GM18511 (cell line): ENCODE measurements around the gene RBBP4.
"Not testable (repeated sequence)": the region's sequence is repeated elsewhere in the genome, so short reads cannot be mapped to it uniquely, and the experiment has no call there.

ENCODE experiments used
- ATAC-seq: cut with Tn5 transposase; IDR thresholded peaks from one replicate; pipeline ENCODE4 v1.9.1; 2021; ENCODE audit warnings: mild to moderate bottlenecking, moderate library complexity; ENCODE audit not compliant: unreplicated experiment

The RBBP4 gene

DNA sequence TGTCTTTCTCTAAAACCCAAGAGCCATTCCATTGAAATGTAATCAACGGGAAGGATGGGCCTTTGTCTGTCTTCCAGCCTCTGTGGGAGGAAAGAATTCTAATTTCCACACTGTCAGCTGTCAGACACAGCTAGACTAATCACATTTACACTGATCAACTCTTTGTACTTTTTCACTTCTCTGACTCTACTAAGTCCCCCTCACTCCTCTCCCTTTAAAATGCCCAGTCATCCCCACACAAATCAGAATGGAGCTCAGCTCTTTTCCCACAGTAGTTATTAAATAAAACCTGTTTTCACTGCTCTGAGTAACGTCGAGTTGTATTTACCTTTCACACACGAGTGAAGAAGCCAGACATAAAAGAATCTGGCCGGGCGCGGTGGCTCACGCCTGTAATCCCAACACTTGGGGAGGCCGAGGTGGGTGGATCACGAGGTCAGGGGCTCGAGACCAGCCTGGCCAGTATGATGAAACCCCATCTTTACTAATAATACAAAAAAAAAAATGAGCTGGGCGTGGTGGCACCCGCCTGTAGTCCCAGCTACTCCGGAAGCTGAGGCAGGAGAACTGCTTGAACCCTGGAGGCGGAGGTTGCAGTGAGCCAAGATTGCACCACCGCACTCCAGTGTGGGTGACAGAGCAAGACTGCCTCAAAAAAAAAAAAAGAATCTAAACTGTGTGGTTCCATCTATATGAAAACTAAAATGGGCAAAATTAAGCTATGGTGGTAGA lies 13.9 kb upstream of the RBBP4 start:
- ATAC-seq = no peak

DNA sequence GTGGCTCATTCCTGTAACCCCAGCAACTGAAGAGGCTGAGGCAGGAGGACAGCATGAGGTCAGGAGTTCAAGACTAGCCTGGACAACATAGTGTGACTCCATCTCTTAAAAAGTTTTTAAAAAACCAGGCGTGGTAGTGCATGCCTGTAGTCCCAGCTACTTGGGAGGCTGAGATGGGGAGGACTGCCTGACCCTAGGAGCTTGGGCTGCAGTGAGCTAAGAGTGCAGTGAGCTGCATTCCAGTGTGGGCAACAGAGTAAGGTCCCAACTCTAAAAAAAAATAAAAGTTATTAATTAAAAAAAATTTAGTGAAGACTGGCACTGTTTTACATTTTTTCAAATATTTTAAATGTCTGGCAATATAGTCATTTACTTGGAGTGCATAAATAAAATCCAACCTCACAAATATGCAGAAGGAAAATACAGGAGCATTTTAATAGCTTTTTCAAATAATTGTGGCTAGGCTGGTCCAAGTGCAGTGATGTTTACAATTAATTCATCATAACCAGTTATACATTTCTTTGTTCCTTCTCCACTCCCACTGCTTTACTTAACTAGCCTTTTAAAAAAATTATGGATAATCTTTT lies 11.4 kb upstream of the RBBP4 start:
- ATAC-seq = no peak

DNA sequence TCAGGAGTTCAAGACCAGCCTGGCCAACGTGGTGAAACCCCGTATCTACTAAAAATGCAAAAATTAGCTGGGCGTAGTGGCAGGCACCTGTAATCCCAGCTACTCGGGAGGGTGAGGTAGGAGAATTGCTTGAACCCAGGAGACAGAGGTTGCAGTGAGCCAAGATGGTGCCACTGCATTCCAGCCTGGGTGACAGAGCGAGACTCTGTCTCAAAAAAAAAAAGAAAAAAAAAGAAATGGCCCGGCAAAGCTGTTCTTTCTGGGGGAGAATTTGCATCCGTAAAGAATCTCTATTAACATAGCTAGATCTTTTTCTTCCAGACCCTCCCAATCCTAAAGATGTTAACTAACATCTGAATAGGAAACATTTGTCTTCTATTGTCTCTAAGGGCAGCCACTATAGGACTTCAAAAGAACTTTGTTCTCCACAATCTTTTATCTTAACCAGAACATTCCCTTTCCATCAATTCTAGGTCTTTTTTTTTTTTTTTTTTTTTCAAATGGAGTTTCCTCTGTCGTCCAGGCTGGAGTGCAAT lies 8.6 kb upstream of the RBBP4 start:
- ATAC-seq = not testable (repeated sequence)

DNA sequence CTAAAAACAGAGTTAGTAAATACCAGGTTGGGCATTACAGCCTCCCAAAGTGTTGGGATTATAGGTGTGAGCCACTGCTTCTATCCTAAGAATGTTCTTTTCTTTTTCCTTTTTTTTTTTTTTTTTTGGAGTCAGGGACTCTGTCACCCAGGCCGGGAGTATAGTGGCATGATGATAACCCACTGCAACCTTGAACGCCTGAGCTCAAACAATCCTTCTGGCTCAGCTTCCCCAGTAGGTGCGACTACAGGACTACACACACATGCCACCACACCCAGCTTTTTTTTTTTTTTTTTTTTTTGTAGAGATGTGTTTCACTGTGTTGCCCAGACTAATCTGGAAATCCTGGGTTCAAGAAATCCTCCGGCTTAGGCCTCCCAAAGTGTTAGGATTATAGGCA lies 6.6 kb upstream of the RBBP4 start:
- ATAC-seq = no peak

DNA sequence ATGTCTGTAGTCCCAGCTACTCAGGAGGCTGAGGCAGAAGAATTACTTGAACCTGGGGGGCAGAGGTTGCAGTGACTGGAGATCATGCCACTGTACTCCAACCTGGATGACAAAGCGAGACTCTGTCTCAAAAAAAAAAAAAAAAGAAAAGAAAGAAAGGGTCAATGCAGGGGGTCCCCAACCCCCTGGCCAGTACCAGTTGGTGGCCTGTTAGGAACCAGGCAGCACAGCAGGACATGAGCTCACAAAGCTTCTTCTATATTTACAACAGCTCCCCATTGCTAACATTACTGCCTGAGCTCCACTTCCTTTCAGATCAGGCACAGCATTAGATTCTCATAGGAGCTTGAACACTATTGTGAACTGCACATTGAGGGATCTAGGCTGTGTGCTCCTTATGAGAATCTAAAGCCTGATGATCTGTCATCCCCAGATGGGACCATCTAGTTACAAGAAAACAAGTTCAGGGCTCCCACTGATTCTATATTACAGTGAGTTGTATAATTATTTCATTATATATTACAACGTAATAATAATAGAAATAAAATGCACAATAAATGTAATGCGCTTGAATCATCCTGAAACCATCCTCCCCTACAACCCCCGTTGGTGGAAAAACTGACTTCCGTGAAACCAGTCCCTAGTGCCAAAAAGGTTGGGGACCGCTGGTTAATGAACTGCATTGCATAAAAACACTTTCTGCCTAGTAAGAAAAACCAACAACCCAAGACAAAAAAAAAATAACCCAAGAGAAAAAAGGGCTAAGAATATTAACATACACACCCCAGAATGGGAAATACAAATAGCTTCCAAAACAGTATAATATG lies 3.5 kb upstream of the RBBP4 start:
- ATAC-seq = no peak

DNA sequence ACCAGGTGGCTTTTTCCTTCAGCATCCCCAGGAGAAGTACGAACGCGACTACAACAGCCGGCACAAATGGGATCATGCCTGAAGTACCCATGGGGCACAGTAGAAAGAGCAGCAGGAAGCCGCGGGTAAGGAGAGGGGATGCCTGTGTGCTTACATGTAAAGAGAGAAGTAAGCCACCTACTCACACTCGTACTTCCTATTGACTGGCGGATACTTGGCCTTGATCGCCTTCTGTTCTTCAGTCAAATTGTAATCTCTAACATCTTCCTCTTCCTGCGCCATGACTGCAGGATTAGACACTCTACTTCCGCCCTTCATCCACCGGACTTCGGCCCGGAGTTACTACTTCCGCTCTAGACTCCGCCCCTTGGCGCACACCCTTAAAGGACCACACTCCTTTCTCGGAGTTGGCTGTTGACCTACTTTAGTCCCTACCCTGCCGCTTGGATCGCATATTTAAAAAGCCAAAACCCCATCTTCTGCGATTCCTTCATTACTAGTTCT lies 708 bp upstream of the RBBP4 start, which contains the start of gene ZBTB8OS:
ZBTB8OS (minus strand) TSS at position 303 of the 504 bp plus-strand sequence; CDS start at position 282, 21 bp downstream.
- peak; percentile 69 for ATAC-seq

DNA sequence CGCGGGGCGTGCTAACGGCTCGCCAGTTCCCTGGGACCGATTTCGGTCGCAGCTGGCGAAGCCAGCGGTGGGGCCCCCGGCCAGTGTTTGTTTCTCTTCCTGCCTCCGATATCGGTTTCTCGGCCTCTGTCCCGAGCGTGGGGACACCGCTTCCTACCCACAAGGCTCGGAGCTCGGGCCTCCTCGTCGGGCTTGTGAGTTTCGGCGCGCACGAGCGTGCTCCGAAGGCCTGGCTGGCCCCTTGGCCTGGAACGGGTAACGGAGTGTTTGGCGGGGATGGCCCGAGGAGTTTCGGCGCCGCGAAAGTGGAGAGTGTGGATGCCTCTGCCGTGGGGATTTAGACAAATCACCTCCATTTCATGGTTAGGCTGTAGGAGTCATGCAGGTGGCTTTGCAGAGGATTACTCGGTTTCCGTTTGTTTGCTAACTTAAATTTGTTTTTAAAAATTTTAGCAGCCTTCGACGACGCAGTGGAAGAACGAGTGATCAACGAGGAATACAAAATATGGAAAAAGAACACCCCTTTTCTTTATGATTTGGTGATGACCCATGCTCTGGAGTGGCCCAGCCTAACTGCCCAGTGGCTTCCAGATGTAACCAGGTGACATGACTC lies 559 bp downstream of the RBBP4 start:
- peak; percentile 30 for ATAC-seq

DNA sequence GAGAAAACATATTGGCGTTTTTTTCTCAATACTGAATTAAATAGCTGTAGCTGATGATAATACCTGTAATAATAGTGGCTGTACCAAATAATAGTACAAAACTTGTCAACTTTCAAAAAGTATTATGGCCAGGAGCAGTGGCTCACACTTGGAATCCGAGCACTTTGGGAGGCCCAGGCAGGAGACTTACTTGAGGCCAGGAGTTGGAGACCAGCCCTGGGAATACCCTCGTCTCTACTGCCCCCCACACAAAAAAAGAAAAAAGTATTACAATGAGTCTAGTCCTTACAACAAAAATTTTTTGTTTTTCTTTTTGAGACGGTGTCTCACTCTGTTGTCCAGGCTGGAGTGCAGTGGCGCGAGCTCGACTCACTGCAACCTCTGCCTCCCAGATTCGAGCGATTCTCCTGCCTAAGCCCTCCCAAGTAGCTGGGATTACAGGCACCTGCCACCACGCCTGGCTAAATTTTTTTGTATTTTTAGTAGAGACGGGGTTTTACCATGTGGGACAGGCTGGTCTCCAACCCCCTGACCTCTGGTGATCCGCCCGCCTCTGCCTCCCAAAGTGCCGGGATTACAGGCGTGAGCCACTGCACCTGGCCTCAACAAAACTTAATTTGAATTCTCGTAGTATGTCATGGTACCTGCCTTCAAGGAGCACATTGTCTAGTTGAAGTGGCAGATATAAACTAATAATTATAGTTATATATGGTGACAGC lies 1.4 kb downstream of the RBBP4 start:
- ATAC-seq = no peak

DNA sequence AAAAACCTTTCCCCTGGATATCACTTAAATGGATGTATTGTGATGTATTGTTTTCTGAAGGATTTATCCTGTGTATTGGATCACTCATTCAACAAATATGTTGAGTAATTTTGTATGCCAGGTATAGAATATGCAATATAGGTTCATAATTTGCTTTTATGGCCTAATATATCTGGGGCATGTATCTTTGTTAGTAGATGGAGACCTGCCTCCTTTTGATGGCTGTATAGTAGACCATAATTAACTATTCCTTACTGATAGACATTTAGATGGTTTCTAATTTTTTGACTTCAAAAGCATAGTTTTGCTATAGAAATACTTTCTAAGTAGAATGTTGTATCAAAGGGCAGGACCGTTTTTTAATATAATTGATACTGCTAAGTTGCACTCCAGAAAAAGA lies 8.6 kb downstream of the RBBP4 start:
- ATAC-seq = no peak

DNA sequence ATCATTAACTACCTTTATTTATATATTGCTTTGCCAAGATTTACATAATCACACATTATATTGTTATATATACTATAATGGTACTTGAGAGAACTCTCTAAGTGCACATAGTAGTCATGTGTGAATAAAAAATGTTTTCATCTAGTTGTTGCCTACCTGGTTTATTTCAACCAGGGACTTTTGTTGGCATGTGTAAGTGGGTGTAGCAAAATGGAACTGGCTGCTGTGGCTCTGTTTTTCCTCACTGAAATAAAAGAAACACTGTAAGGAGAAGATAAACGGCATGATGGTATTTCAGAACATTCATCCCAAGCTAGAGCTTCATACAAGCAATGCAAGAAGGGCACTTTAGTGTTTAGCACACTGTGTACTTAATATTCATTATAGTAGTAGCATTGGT lies 14.9 kb downstream of the RBBP4 start:
- ATAC-seq = no peak

DNA sequence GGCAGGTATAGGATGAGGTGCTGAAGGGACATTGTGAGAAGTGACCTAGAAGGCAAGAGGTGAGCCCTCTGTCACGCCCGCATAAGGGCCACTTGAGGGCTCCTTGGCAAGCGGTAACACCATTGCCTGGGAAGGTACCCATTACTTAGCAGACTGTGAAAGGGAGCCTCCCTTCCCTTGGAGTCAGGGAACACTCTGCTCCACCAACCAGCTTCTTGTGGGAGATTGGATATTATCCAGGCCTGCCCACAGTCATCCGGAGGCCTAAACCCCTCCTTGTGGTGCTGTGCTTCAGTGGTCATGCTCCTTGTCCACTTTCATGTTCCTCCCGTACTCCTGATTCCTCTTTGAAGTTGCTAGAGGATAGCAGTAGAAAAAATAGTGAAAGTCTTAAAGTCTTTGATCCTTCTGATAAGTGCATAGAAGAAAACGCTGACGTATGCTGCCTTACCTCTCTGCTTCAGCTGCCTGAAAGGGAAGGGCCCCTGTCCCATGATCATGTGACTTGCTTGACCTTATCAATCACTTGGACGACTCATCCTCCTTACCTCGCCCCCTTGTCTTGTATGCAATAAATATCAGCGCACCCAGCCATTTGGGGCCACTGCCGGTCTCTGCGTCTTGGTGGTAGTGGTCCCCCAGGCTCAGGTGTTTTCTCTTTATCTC lies 16.0 kb downstream of the RBBP4 start:
- ATAC-seq = no peak

DNA sequence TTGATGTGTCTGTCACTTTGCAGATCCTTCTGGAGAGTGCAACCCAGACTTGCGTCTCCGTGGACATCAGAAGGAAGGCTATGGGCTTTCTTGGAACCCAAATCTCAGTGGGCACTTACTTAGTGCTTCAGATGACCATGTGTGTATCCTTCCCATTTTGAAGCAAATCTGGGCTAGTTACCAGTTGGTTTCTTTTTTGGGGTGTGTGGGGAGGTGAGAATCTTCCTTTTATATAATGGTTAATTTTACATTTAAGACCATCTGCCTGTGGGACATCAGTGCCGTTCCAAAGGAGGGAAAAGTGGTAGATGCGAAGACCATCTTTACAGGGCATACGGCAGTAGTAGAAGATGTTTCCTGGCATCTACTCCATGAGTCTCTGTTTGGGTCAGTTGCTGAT lies 17.7 kb downstream of the RBBP4 start:
- ATAC-seq = not testable (repeated sequence)

DNA sequence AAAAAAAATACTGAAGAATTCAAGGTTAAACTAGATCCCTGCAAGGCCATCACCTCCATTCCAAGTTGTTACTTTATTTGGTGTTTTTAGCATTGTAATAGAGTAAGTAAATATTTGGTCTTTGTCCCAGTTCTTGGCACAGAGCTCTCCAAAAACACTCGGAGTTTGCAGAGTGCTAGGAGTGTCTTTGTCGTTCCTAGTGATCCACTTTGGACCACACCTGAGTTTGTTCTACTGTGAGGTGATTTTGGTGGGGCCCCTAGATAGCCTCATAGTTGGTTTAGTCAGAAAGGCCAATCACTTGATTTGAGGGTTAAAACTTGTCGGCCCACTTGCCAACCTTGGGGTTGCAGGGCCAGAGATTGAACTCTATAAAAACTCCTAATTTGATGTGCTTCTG lies 25.9 kb downstream of the RBBP4 start:
- no peak for ATAC-seq

DNA sequence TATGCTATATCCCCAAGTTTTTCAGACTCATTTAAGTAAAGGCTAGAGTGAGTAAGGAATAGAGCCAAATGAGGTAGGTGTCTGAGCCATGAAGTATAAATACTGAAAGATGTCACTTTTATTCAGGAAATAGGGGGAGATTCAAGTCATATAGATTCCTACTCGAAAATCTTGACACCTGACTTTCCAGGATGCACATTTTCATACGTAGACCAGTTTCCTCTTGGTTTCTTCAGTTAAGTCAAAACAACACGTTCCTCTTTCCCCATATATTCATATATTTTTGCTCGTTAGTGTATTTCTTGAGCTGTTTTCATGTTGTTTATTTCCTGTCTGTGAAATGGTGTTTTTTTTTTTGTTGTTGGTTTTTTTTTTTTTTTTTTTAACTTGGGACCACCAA lies 29.0 kb downstream of the RBBP4 start:
- not testable (repeated sequence) for ATAC-seq

DNA sequence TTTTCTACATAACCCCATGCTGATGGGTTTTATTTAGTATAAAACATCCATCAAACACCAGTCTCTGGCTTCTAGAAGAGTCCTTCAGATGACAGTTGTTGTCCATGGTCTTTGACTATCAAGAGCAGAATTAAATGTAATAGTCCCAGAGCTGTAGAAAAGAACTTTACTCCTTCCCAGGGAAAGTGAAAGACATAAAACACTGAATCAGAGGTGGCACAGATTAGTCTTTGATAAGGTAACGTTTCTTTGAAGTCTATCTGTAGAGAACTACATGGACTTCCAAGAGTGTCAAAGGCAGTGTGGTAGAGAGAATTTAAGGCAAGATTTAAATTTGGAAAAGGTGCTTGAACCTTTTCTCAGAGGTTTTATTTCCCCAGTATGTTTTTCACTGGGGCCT lies 29.6 kb downstream of the RBBP4 start:
- ATAC-seq = no peak

DNA sequence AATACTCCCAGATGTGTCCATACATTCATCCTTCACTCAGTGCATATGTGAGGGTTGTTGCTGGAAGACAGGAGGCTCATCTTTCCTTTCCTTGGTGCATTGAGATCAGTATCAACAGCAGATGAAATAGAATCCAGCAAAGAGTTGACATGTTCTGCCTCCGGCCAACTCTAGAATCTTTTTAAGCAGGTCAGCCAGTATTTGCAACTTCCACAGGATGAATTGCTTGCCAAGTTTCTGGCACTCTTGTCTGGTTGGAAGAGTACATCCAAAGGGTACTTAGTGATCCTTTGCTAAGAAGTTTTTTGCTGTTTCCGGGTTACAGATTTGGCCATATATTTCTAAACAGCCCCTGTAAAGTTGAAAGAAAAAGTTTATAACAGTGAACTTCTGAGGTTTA lies 30.5 kb downstream of the RBBP4 start:
- no peak for ATAC-seq

DNA sequence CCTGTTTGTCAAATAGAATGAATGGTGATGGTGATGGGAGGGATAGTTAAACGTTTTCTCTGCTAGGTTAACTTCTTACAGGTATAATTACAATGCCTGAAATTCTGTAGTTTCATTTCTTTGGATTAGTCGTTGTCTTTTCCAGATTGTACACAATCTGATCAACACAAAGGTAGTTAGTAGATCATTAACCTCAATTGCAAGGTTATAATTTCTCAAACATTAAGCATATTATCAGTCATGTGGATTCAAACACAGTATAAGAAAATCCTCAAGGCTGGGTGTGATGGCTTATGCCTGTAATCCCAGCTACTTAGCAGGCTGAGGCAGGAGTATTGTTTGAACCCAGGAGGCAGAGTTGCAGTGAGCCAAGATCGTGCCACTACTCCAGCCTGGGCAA lies 31.0 kb downstream of the RBBP4 start:
- no peak for ATAC-seq

DNA sequence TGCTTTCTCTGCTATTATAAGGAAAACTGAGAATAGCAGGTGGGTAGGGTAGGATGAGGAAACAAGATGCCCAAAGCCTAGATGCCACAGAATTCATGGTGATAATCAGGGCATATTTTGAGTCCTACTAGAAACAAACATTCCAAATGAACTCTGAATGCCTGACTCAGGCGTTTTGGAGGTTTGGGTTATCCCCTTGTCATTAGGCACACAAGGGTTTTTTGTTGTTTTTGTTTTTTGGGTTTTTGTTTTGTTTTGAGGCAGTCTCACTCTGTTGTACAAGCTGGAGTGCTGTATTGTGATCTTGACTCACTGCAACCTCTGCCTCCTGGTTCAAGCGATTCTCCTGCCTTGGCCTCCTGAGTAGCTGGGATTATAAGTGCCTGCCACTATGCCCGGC lies 32.4 kb downstream of the RBBP4 start:
- no peak for ATAC-seq

DNA sequence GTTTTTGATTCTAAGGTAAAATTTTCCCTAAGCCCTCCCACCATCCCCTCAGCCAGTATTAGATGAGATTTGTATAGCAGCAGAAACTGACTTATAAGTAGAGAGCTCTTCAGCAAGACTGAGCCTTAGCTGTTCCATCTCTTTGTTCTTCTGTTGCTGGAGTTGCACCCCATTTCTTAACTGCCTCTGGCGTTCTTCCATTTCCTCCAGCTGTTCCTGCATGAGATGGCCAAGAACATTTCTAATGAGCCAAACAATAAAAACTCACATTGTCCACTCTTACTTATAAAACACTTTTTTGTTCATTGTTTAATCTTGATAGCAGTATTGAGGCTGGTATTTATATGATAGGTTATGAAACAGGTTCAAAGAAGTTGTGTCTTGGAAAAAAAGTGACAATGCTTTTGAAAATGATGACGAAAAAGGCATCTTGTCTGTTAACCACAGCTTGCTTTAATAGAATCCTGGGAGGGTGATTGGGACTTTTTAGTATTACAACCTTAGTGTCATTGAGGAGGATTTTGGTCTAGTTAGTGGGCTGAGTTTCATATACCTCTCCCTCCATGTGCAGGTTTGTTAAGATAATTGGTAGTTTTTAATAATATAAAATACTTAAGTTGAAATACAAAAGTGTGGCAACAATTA lies 33.3 kb downstream of the RBBP4 start:
- ATAC-seq = no peak
